Myometrial cell (primary cell): ENCODE measurements around the gene CTPS2. TPM values are rescaled to one million over a fixed set of nuclear protein-coding genes. Genes with fewer than 3 reads are reported as not detected.

ENCODE experiments used
- total RNA-seq: library from RNA; depleted of rRNA; stranded (reverse); fragments of >200 nt; gene quantifications from 2 replicates; pipeline ENCODE4 v1.2.3, GENCODE V29; 2015

The CTPS2 gene
- 10.4 and 11.9 TPM in 2 replicates for total RNA-seq

GRCh38 chrX:16712548-16713155, at the start of gene CTPS2:
CTPS2 (minus strand) TSS chrX:16712669; CDS start chrX:16702902, 9,767 bp downstream.

GRCh38 chrX:16719334-16720084, 7.0 kb upstream of the CTPS2 start, which contains the start of gene SYAP1:
SYAP1 (plus strand) TSS chrX:16719612; CDS start chrX:16719725, 113 bp downstream.

GRCh38 chrX:16649858-16650257, 62.6 kb downstream of the CTPS2 start, which contains the start of gene S100G:
S100G (plus strand) TSS chrX:16650158; CDS start chrX:16651007, 849 bp downstream.

Other genes with a start within 250 kb of the CTPS2 start
- not detected in 2 replicates for gene S100G, start 62.5 kb downstream of the CTPS2 start, total RNA-seq
- gene SYAP1, start 6.9 kb upstream of the CTPS2 start, total RNA-seq, result 34.6 and 38.3 TPM in 2 replicates
- 9.2 and 10.4 TPM in 2 replicates for gene TXLNG, start 73.8 kb upstream of the CTPS2 start, total RNA-seq
- gene RBBP7, start 157.7 kb upstream of the CTPS2 start, total RNA-seq, result 165 and 171 TPM in 2 replicates
- under 0.01 TPM in 1 of 2 replicates, not detected in the other for gene REPS2, start 234.0 kb upstream of the CTPS2 start, total RNA-seq